Dedifferentiated amniotic fluid mesenchymal stem cell (primary cell): ENCODE measurements around the gene RAB3D.
"Not testable (repeated sequence)": the region's sequence is repeated elsewhere in the genome, so short reads cannot be mapped to it uniquely, and the experiment has no call there.

Experiments used
- DNase-seq: peaks from one replicate; pipeline ENCODE4 v3.0.0-alpha.2; 2016; ENCODE audit errors: extremely low spot score

The RAB3D gene

DNA sequence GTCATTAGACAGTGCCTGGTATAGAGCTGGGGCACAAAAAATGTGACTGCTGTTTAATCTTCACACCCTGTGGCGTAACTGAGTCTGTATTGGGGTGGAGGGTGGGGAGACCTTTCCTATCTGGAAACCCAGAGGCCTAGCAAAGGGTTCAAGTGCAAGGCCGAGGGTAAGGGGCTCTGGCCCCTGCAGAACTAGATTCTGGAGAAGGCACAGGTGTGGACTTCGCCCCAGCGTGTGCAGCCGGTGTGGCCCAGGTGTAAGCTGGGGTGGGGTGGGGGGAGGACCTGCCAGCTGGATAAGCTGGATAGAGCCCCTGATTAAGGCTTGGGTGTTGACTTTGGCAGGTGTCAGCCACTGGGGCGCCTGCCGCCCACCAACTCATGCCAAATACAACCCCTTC lies 1.3 kb downstream of the RAB3D start:
- DNase-seq, result no peak

DNA sequence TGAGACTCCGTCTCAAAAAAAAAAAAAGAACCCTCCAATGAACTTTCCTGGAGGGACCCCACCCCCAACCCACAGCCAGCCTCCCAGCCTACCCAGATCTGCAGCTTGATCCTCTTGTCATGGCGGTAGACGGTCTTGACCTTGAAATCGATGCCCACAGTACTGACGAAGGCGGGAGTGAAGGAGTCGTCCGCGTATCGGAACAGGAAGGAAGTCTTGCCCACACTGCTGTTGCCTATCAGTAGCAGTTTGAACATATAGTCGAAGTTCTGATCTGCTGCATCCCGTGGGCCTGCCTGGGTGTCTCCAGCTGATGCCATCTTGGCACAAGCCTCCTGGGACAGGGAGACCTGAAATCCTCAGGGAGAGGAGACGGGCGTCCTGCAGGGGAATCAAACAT lies 2.4 kb downstream of the RAB3D start:
- no peak for DNase-seq

DNA sequence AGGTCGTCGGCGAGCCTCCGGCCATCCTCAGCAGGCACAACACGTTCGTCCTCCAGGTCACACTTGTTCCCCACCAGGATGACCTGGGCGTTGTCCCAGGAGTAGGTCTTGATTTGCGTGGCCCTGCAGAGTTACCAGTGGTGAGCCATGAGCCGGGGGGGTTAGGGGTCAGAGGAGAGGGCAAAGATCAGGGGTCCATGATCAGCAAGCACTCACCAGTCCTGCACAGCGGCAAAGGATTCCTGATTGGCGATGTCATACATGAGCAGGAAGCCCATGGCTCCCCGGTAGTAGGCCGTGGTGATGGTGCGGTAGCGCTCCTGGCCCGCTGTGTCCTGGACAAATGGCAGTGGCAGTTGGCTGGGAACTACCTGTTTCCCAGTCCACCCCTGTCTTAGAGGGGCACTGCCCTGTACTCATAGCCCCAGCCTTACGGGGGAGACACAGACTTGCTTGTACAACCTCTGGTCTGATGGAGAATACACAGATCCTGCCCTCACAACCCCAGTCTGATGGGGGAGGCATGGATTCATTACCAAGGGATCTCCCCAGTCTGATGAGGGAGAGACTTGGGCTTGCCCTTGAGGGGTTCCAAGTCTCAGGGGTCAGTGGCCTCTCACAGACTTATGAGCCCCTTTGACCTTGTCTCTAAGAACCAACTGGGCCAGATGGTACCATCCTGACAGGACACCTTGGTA lies 3.9 kb downstream of the RAB3D start:
- DNase-seq, result no peak

DNA sequence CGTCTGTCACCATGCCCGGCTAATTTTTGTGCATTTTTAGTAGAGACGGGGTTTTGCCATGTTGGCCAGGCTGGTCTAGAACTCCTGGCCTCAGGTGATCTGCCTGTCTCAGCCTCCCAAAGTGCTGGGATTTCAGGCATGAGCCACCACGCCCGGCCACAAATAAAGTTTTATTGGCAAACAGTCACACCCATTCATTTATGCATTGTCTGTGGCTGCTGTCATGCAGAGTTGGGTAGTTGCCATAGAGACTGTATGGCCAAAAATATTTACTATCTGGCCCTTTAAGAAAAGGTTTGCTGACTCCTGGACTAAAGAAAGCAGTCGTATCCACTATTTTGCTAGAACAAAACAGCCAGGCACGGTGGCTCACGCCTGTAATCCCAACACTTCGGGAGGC lies 5.6 kb downstream of the RAB3D start:
- DNase-seq, result not testable (repeated sequence)

DNA sequence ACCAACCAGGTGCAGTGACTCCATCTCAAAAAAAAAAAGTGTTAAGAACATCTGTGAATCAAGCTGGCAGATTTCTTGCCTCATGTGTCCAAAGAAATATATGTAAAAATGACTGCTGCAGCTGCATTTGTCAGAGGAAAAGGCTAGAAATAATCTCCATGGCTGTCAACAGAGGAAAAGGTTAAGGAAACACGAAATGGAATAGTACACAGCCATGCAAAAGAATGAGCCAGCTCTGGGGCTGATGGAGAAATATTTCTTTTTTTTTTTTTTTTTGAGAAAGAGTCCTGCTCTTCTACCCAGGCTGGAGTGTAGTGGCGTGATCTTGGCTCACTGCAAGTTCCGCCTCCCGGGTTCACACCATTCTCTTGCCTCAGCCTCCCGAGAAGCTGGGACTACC lies 6.6 kb downstream of the RAB3D start:
- no peak for DNase-seq

DNA sequence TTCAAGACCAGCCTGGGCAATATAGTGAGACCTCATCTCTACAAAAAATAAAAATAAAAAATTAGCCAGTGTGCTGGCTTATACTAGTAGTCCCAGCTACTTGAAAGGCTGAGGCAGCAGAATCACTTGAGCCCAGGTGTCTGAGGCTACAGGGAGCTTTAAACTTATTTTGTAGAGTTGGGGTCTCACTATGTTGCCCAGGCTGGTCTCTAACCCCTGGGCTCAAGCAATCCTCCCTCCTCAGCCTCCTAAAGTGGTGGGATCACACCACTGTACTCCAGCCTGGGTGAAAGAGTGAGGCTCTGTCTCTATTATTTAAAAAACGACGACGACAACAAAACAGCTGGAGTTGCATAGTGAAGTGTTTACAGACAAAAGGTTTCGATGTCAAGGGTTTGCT lies 8.0 kb downstream of the RAB3D start:
- DNase-seq, result no peak

DNA sequence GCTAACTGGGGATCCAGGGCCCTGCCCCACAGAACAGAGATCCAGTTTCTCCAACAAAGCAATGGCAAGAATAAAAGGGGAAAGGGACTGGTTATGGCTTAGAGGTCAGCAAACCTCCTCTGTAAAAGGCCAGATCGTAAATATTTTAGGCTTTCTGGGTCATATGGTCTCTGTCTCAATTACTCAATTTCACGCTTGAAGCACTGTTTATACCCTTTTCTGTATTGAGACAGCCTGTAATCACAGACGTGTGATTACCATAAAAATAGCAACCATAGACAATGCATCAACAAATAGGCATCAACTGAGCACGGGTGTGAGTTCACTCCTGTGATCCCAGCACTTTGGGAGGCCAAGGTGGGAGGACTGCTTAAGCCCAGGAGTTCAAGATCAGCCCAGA lies 9.3 kb downstream of the RAB3D start:
- DNase-seq, result no peak

DNA sequence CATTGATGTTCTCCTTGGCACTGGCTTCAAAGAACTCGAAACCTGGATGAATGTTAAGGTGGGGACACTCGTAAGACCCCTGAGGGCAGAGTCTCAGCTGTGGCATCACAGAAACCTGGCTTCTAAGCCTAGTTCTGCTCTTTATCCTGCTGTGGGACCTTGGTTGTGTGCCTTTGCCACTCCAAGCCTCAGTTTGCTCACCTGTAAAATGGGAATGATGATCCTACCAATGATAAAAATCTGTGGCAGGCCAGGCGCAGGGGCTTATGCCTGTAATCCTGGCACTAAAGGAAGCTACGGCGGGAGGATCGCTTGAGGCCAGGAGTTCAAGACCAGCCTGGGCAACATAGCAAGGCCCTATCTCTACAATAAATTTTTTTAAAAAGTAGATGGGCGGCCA lies 13.9 kb downstream of the RAB3D start:
- no peak for DNase-seq

DNA sequence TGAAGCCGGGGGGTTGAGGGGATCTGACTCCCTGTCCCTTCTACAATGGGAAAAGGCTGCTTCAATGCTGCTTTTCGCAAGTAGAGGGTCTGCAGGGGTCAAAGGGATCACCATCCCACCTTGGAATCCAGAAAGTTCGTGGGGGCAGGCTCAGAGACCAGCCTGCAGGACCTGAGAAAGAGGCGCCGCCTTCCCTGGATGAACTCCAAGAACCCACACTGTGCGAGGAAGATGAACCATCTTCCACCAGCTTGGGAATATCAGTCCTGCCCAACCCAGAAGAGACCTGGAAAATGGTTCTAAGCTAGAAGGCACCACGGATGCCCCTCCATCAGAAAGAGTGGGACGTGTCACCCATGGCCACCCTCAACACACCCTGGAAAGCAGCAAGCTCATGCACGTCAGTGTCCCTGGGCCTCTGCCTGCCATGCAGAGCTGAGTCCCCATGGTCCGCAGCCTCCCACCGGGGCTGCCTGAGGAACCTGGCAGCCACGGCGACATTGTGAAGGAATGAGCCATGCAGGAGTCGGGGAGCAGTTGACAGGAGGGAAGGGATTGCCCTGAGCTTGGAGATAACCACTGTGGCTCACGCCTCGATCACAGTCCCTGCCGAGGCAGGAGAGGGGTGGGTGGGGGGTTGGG lies 14.6 kb downstream of the RAB3D start:
- no peak for DNase-seq

DNA sequence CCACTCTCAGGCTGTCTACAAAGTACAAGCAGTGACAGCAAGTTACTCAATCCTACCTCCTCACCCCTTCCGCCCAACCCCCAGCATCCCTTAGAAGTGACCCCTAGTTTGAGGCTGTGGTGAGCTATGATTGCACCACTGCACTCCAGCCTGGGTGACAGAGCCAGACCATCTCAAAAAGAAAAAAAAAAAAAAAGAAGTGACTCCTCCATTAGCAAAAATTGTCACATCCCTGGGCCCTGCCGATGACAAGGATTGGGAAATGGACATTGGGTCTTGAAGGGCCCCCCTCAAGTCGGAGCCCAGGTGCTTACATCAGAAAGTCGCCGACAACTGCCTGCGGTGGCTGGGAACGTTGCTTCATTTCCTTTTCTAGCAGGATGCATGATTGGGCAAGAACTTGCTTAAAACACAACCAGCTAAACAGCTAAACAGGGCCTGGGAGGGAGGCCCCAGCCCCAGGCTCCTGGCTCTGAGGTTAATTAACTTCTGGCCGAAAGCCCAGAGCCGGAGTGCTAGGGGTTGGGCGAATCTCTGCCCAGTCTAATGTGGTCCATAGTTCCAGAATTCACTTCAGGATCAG lies 15.3 kb downstream of the RAB3D start:
- DNase-seq, result peak; percentile 91

DNA sequence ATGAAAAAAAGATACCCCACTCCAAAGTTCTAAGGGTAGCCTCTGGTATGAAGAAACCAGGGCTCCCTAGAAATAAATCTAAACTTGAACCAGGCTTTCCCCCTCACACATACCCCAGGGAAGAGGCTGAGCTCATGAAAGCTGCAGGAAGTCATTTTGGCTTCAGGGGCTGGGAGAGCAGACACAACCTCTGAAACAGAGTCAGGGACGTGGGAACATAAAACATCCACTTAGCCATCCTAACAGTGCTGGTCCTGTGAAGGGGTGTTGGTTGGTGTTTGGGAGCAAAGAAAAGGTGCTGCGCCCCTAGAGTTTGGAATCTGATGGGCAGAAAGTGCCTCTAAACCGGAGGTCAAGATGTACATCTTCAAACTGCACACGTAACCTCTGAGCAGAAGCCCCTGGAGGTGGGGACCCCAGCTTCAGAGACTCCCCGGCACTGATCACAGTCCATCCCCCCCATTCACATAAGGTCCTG lies 15.8 kb downstream of the RAB3D start:
- no peak for DNase-seq

DNA sequence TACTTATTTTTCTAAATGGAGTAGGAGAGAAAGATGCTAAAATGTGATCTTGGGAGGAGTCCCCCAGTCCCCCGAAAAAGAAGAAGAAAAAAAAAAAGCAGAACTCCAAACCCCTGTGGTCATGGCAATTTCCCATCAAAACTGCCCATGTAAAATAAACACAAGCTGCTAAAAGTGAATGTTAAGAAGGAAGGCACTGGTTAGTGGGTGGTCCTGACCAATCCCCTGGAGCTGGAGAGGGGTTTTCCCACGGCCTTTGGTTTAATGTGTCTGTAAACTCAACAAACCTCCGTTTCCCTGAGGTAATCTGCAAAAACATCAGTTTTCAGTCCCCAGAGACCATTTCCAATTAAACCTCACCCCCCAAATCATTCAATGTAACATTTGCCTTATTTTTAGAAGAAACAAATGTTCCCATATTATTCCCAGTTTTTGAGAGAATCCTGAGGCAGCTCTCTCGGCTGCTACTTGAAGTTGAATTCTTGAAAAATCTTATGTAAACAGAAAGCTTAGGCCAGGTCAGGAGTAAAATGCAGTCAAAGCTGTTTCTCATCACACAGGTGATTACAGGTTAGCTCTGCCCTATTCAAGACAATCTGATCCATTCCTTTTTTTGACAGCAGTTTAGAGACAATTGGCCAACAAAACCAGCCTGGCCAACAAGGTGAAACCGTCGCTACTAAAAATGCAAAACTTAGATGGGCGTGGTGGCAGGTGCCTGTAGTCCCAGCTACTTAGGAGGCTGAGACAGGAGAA lies 17.0 kb downstream of the RAB3D start:
- no peak for DNase-seq

DNA sequence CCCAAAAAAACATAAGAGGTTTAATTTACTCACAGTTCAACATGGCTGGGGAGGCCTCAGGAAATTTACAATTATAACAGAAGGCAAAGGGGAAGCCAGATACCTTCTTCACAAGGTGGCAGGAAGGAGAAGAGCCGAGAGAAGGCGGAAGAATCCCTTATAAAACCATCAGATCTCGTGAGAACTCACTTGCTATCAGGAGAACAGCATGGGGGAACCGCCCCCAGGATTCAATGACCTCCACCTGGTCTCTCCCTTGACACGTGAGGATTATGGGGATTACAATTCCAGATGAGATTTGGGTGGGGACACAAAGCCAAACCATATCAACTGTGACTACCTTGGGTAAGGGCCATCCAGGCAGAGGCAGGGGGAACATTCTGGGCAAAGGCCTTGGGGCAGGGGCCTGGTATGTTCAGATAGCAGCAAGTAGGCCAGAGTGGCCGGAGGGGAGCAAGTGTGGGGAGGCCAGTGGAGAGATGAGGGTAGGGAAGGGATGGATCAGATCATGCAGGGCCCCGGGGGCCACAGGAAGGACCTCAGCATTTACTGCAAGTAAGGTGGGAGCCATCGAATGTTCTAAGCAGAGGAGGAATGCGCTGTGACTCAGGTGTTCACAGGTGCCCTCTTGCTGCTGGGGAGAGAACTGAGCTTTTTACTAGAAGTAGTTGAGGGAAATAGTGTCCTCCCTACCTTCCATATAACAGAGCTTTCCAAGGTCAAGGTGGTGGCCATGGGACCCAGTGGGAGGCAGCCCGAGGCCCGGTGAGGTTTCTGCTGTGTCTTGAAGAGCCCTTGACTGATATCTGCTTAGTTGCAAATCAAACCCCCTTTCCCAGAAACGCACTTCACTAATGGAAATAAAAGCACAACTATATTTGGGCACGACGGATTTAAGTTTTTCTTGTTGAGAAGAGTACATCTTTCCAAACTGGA lies 18.0 kb downstream of the RAB3D start:
- DNase-seq, result no peak

DNA sequence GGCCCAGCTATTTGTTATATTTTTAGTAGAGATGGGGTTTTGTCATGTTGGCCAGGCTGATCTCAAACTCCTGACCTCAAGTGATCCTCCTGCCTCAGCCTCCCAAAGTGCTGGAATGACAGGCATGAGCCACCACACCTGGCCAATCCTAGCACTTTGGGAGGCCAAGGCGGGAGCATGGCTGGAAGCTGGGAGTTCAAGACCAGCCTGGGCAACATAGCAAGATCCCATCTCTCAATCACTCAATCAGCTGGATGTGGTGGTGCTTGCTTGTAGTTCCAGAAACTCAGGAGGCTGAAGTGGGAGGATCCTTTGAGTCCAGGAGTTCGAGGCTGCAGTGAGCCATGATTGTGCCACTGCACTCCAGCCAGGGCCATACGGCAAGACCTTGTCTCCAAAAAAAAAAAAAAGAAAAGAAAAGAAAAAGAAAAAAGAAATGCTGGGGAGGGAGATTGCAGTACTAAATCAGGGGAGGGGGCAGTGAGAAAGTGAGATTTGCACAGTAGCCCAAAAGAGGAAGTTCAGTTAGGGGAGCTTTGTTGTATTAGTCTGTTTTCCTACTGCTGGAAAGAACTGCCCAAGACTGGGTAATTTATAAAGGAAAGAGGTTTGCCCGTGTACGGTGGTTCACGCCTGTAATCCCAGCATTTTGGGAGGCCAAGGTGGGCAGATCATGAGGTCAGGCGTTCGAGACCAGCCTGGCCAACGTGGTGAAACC lies 19.0 kb downstream of the RAB3D start:
- DNase-seq, result not testable (repeated sequence)

DNA sequence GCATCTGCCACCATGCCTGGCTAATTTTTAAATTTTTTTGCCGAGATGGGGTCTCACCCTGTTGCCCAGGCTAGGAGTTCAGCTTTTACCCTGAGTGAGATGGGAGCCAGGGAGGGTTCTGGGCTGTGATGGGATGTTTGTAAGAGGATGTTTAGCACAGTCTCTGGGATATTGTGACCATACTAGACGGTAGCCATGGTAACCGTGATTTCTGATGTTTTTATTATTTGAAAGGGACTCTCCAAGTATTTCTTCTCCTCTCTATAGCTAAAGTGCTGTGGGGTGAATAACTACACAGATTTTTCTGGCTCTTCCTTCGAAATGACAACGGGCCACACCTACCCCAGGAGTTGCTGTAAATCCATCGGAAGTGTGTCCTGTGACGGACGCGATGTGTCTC lies 33.1 kb downstream of the RAB3D start:
- DNase-seq, result no peak

DNA sequence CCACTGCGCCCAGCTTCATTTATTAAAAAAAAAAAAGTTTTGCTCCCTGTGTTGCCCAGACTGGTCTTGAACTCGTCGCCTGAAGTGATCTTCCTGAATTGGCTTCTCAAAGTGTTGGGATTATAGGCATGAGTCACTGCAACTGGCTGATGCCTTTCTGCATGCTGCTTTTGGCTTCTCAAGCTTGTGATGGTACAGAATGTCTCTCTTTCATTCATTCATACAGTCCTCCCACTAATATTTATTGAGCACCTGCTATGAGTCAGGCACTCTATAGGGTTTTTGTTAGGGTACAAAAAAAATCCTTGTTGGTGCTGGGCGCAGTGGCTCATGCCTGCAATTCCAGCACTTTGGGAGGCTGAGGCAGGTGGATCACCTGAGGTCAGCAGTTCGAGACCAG lies 34.5 kb downstream of the RAB3D start:
- no peak for DNase-seq

DNA sequence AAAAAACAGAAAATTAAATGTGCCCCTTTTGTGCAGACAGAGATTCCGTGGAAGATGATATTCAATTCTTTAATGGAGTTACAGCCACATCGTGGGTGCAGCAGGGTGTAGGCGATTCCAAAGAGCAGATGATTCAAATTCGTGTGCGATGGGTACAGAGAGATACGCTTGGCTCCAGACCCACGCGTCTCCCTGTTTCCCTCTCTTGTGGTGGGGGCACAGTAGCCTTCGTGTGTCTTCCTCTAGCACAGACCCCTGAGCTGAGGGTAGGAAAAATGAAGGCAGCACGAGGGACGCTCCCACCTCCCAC lies 38.7 kb downstream of the RAB3D start:
- DNase-seq, result no peak

DNA sequence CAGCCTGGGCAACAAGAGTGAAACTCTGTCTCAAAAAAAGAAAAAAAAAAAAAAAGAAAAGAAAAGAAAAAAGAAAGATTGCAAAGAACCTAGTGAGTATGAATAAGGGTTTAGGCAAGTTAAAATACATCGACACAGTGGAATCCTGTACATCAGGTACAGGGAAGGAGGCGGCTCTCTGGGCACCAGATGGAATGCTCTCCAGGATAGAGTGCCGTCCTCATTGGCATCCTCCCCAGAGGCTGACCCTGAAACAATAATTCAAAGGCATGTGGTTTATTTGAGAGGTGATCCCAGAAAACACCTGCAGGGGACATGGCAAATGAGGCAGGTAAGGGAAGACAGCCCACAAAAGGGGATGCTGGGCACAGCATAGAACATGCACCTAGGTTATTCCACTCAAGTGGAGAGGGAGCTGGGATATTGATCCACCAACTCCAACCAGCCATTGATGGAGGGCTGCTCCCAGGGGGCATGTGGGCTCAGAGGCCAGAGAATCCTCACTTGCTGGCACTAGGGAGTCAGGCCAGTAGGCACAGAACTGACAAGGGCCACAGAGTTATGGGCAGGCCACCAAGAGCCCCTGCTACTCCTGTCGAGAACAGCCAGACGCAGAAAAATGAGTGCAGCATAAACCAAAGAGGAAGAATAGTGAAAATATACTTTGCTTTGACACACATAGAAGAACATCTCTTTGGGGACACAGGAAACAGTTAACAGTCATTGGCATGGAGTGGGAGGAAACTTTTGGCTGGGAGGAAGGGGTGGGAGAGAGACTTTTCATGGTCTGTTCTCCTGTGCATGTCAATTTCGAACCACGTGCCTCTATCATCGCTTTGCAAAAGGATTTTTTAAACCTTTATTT lies 39.3 kb downstream of the RAB3D start:
- no peak for DNase-seq

DNA sequence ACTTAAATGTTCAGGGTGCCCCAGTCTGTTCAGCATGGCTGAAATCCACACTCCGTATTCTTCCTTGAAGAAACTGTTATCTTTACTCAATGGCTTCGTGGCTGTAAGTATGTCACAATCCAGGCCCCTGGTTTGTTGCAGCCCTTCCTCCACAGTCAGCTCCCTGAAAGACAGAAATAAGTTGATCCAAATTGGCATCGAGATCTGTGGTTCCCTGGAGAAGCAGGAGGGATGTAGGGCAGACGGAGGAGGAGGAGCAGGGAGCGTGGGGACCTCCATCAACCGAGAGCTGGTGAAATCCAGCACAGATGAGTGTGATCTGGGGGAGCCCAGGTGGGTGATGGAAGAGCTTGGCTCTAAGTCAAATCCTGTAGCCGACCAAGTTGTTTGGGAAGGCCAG lies 43.2 kb downstream of the RAB3D start:
- DNase-seq, result no peak

DNA sequence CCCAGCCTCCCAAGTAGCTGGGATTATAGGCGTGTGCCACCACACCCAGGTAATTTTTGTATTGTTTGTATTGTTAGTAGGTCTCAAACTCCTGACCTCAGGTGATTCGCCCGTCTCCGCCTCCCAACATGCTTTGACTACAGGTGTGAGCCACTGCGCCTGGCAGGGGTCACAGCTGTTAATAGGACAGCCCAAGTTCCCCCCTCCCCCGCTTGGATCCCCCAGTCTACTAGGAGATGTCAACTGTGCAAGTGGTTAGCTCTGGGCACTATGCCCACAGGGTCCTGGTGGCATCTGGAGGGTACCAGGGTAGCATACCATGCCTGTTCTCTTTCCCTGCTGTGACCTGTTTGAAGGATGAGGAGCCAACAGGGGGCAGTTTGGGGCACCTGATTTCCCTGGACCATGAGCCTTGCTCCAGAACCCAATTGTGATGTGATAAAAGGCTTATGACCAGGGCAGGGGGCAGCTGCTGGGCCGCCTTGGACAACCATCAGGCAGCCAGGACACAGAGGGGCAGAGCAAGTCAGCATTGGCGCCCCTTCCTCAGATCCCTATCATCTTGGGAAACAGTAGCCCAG lies 43.7 kb downstream of the RAB3D start, which contains the start of gene TSPAN16:
TSS of gene TSPAN16 (plus strand) at position 496 of the 581 bp plus-strand sequence. CDS start 138 bp downstream, outside the sequence.
- no peak for DNase-seq
